ENCODE data around the gene RTL10.

The RTL10 gene

GRCh38 chr22:19859861-19860510 lies 5.3 kb upstream of the RTL10 start:
- no peak for DNase-seq

- no peak for DNase-seq
Observed at GRCh38 chr22:19857382-19857781, 2.7 kb upstream of the RTL10 start.

GRCh38 chr22:19855504-19856409 lies 1.1 kb upstream of the RTL10 start:
- peak; percentile 68 for DNase-seq

GRCh38 chr22:19853879-19854777 lies 546 bp downstream of the RTL10 start:
- no peak for DNase-seq

GRCh38 chr22:19853058-19853878 lies 1.4 kb downstream of the RTL10 start:
- no peak for DNase-seq

- peak; percentile 23 for DNase-seq
Observed at GRCh38 chr22:19852177-19852781, 2.4 kb downstream of the RTL10 start.

GRCh38 chr22:19851291-19852176 lies 3.1 kb downstream of the RTL10 start:
- no peak for DNase-seq

GRCh38 chr22:19850763-19851109 lies 3.9 kb downstream of the RTL10 start:
- no peak for DNase-seq

GRCh38 chr22:19849835-19850762 lies 4.6 kb downstream of the RTL10 start:
- DNase-seq: no peak

- DNase-seq: no peak
Observed at GRCh38 chr22:19848298-19849224, 6.1 kb downstream of the RTL10 start.

GRCh38 chr22:19847345-19847632 lies 7.4 kb downstream of the RTL10 start:
- no peak for DNase-seq

- no peak for DNase-seq
Observed at GRCh38 chr22:19846620-19847344, 7.9 kb downstream of the RTL10 start.

- DNase-seq: no peak
Observed at GRCh38 chr22:19845054-19845722, 9.5 kb downstream of the RTL10 start.

GRCh38 chr22:19844377-19845053 lies 10.2 kb downstream of the RTL10 start:
- no peak for DNase-seq

- DNase-seq: no peak
Observed at GRCh38 chr22:19843857-19844376, 10.8 kb downstream of the RTL10 start.

GRCh38 chr22:19843107-19843856 lies 11.4 kb downstream of the RTL10 start:
- peak; percentile 46 for DNase-seq

All from NCI-H2171 treated with DMSO at 0.1 percent for 48 hours (cell line).